GM12891 (cell line): ENCODE results near the gene LRPAP1.

Experiments used
- DNase-seq: peaks from one replicate; pipeline ENCODE4 v3.0.0; 2011; ENCODE audit warnings: low spot score; ENCODE audit not compliant: insufficient read length
- FAIRE-seq: peaks from 2 replicates; lab custom pipeline; 2011; peaks lifted over from hg19 to GRCh38; lab: Jason Lieb, UNC
- PAX5 ChIP-seq: IDR thresholded peaks from 2 replicates; pipeline ENCODE4 v1.6.1; 2011; ENCODE audit warnings: low read length, moderate library complexity, mild to moderate bottlenecking; ENCODE audit not compliant: insufficient read depth, severe bottlenecking
- POLR2A ChIP-seq: IDR thresholded peaks from 2 replicates; pipeline ENCODE4 v1.6.1; 2011; ENCODE audit warnings: low read depth, low read length, control low read depth
- POLR2AphosphoS5 ChIP-seq: IDR thresholded peaks from 2 replicates; pipeline ENCODE4 v1.6.1; 2011; ENCODE audit warnings: low read depth, low read length, control low read depth
- POU2F2 ChIP-seq: IDR thresholded peaks from 2 replicates; pipeline ENCODE4 v1.6.1; 2011; ENCODE audit warnings: low read depth, mild to moderate bottlenecking, control low read depth, low read length, moderate library complexity
- SPI1 ChIP-seq: IDR thresholded peaks from 2 replicates; pipeline ENCODE4 v1.6.1; 2011; ENCODE audit warnings: low read depth, low read length, control low read depth
- TAF1 ChIP-seq: IDR thresholded peaks from 2 replicates; pipeline ENCODE4 v1.6.1; 2011; ENCODE audit warnings: low read depth, low read length, control low read depth

LRPAP1 gene

DNA sequence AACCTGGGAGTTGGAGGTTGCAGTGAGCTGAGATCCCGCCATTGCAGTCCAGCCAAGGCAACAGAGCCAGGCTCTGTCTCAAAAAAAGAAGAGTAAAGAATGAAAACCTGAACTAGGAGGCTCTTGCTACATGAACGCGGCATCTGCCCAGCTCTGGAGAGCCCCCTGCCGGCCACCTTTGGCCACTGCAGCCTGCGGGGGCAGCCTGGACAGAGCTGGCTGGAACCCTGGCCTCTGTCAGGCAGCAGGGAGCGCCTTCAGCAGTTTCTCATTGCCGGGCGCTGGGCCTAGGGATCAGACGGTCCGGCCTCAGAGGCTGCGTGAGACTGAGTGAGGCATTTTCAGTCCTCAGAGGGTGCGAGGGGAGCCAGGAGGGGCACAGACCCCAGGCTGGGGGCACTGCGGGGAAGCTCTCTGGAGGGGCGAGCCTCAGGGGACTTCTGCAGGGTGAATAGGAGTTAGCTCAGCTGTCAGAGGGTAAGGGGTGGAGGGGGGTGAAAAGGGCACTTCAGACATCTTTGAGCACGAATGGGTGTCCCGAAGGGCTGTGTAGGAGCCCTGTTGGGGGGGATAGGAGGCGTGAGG is 51.6 kb downstream of the LRPAP1 start:
- DNase-seq (peak; percentile 88), FAIRE-seq (peak; percentile 26)
- TF ChIP-seq PAX5 (no peak), SPI1 (no peak), POU2F2 (no peak), POLR2AphosphoS5 (no peak), POLR2A (no peak), TAF1 (no peak)

DNA sequence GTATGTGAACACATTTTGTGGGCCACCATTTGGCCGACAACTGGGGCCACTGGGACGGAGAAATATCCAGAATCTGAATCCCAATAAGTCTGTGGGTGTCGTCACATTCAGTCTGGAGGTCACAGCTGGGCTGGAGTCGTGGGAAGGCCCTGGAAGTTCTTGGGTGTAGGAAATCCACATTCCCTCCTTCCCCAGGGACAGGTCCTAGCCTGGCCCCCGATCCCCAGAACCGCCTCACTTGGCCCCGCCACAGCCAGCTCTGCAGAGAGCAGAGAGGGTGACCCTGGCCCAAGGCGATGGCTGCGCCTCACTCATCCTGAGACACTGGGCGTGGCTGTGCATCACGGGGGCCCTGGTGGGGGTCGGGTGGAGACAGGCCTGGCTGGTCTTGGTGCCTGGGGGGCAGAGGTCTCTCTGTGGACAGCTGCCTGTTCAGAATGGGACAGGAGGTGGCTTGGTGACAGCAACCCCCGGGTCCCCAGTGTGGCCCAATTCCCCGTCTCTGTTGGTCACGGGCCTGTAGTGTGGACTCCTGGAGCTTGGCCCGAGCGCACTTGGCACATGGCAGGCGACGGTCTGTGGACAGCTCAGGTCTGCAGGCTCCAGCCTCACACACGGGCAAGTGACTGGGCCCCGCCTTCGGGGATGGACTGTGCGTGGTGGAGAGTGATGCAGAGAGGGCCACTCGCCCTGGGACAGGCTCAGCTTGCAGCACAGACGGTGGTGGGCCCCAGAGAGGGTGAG is 52.7 kb downstream of the LRPAP1 start:
- no peak for DNase-seq
- no peak for FAIRE-seq
- TF ChIP-seq POLR2A (no peak), POLR2AphosphoS5 (no peak), TAF1 (no peak), SPI1 (no peak), PAX5 (no peak), POU2F2 (no peak)

DNA sequence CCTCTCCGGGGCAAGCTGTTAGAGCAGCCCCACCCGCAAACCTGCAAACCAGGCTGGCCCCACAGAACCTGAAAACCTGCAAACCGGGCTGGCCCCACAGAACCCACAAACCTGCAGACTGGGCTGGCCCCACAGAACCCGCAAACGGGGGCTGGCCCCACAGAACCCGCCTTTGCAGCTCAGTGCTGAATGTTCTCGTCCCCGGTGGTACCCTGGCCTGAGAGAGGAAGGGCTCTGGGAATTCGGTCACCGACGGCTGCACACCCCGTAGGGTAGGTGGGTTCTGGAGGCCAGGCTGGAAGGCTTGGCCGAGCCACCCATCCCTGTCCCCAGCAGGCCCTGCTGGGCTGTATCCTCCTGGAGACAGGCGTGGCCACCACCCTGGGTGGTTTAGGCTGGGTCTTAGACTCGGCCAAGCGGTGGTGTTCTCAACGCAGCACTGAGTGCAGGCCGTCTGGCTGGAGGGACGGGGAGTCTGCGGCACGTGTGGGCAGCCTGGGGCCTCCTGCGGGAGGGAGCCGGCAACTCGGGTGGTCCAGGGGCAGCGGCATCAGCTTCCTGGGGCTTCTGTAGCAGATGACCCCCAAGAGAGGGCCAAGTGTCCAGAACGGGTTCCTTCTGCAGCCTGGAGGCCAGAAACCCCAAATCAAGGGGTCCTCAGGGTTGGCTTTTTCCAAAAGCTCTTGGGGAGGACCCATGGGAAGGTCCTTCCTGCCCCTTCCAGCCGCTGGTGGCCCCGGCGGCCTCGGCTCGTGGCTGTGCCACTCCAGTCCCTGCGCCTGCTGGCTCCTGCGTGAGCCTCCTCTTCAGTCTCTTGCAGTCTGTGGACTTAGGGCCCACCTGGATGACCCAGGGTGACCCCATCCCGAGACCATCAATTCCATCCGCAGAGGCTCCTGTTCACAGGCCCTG is 53.5 kb downstream of the LRPAP1 start:
- TF ChIP-seq TAF1: no peak
- no peak for TF ChIP-seq POLR2A
- no peak for TF ChIP-seq POLR2AphosphoS5
- no peak for TF ChIP-seq POU2F2
- no peak for TF ChIP-seq PAX5
- no peak for TF ChIP-seq SPI1
- no peak for FAIRE-seq
- DNase-seq: no peak

GRCh38 chr4:3477750-3478430 is 54.3 kb downstream of the LRPAP1 start:
- TF ChIP-seq POLR2A: no peak
- no peak for TF ChIP-seq PAX5
- TF ChIP-seq POLR2AphosphoS5: no peak
- TF ChIP-seq SPI1: no peak
- TF ChIP-seq POU2F2: no peak
- DNase-seq: no peak
- FAIRE-seq: no peak

DNA sequence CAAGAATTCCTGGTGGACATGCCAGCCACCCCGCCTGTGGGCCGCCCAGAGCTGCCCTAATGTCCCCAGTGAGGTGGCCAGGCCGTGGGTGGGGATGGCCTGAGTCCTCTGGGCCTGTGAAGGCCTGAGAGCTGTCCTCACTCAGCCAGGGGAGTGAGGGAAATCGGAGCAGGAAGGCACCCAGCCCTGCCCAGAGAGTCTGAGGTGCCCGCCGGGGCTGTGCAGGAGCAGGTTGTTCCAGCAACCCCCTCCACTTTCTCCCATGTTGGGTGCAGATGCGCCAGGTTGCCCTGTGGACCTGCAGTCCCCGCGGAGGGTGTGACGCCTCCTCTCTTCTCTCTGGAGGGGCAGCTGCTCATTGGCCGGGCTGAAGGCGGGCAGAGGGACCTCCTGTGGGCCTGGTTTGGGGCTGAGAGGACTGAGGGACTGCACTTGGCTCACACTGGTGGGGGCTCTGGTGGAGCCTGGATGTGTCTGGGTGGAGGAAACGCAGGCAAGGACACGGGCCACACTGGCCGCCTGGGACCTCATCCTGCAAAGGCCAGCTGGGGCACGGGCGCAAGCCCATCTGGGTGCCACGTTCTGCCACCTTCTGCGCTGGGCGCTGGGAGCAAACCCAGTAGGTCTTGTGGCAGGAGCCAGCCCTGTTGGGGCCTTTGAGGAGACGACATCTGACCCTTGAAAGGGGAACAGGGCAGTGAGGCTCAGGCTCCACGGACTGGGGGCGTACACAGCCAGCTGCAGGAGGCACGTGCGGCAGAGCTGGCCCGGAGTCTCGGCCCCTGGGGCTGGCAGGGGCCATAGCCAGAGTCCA is 55.1 kb downstream of the LRPAP1 start:
- DNase-seq: no peak
- TF ChIP-seq POLR2AphosphoS5 (no peak), POU2F2 (no peak)
- no peak for FAIRE-seq

DNA sequence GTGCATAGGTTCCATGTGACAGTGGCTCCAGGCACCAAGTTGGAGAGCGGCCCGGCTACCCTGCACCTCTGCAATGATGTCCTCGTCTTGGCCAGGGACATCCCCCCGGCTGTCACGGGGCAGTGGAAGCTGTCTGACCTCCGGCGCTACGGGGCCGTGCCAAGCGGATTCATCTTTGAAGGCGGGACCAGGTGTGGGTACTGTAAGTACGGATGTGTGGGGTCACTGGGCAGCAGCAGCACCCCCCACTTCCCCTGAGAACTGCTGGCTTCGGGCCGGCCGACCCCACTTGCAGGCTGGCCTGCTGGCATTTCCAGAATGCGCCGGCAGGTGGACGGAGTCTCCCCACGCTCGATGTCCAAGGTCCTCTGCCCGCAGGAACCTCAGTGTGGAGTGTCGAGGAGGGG is 55.9 kb downstream of the LRPAP1 start:
- no peak for DNase-seq
- FAIRE-seq: no peak
- no peak for TF ChIP-seq POLR2AphosphoS5
- TF ChIP-seq POLR2A: no peak
- TF ChIP-seq SPI1: no peak
- no peak for TF ChIP-seq PAX5
- TF ChIP-seq POU2F2: no peak
- TF ChIP-seq TAF1: no peak

GRCh38 chr4:3475713-3476260 is 56.4 kb downstream of the LRPAP1 start:
- FAIRE-seq (no peak), DNase-seq (no peak)
- TF ChIP-seq SPI1 (no peak), POU2F2 (no peak), TAF1 (no peak), POLR2AphosphoS5 (no peak), PAX5 (no peak), POLR2A (no peak)

GRCh38 chr4:3475041-3475712 is 57.0 kb downstream of the LRPAP1 start:
- TF ChIP-seq POLR2AphosphoS5 (no peak), PAX5 (no peak), POU2F2 (no peak), POLR2A (no peak), TAF1 (no peak), SPI1 (no peak)
- no peak for DNase-seq
- FAIRE-seq: no peak
